DMS153 treated with DMSO at 0.1 percent for 48 hours (cell line): ENCODE results near the gene MAN2A2.

Experiments
- DNase-seq: peaks from one replicate; lab custom pipeline; 2025; ENCODE audit not compliant: unreplicated experiment; lab: John Stamatoyannopoulos, UW

MAN2A2 gene

GRCh38 chr15:90941038-90941437 is 37.9 kb downstream of the MAN2A2 start:
- DNase-seq = no peak

GRCh38 chr15:90942354-90943120 is 39.4 kb downstream of the MAN2A2 start:
- no peak for DNase-seq

GRCh38 chr15:90945091-90945490 is 42.0 kb downstream of the MAN2A2 start:
- no peak for DNase-seq

GRCh38 chr15:90946538-90946937 is 43.4 kb downstream of the MAN2A2 start:
- DNase-seq = no peak

GRCh38 chr15:90946941-90947576 is 44.0 kb downstream of the MAN2A2 start:
- DNase-seq = no peak

- no peak for DNase-seq
Measured at GRCh38 chr15:90947577-90948357, 44.7 kb downstream of the MAN2A2 start.

- DNase-seq = no peak
Measured at GRCh38 chr15:90948506-90948905, 45.4 kb downstream of the MAN2A2 start.

- no peak for DNase-seq
Measured at GRCh38 chr15:90949979-90950675, 47.0 kb downstream of the MAN2A2 start.

GRCh38 chr15:90950676-90951075 is 47.6 kb downstream of the MAN2A2 start:
- DNase-seq = no peak

GRCh38 chr15:90952901-90953677 is 50.0 kb downstream of the MAN2A2 start:
- DNase-seq = no peak

- DNase-seq = no peak
Measured at GRCh38 chr15:90953947-90954711, 51.0 kb downstream of the MAN2A2 start.

- peak; percentile 25 for DNase-seq
Measured at GRCh38 chr15:90954712-90955623, 51.9 kb downstream of the MAN2A2 start, which contains the start of gene RCCD1. Gene RCCD1 (plus strand): TSS chr15:90954884. CDS start chr15:90956735, 1,851 bp downstream.

GRCh38 chr15:90955624-90956273 is 52.6 kb downstream of the MAN2A2 start:
- no peak for DNase-seq

- DNase-seq = no peak
Measured at GRCh38 chr15:90956274-90957030, 53.4 kb downstream of the MAN2A2 start.

- no peak for DNase-seq
Measured at GRCh38 chr15:90957031-90957790, 54.1 kb downstream of the MAN2A2 start.

- no peak for DNase-seq
Measured at GRCh38 chr15:90957791-90958190, 54.7 kb downstream of the MAN2A2 start.
